Stimulated activated CD8-positive, alpha-beta memory T cell treated with anti-CD3 and anti-CD28 coated beads, Interleukin-7, amount 100 ng/mL, for 48 hours (primary cell): ENCODE measurements around the gene FOXP3.
A peak's percentile ranks its signal among the peaks of the same experiment; 100 is the strongest.

Experiments used
- DNase-seq, 2 donors: peaks; one replicate each; pipeline ENCODE4 v3.0.0-alpha.2; 2020; ENCODE audit warnings: low read depth in 1 of 2; ENCODE audit errors: extremely low read depth in 1 of 2

The FOXP3 gene

GRCh38 chrX:49276671-49277534, 12.4 kb upstream of the FOXP3 start:
- peak in 1 of 2 donors; percentile 42 for DNase-seq

GRCh38 chrX:49276207-49276606, 11.7 kb upstream of the FOXP3 start:
- DNase-seq = no peak

GRCh38 chrX:49273181-49273727, 8.7 kb upstream of the FOXP3 start:
- DNase-seq = peak in 1 of 2 donors; percentile 44

- DNase-seq = no peak
Measured at GRCh38 chrX:49272421-49272820, 7.9 kb upstream of the FOXP3 start.

GRCh38 chrX:49271341-49271740, 6.8 kb upstream of the FOXP3 start:
- no peak for DNase-seq

GRCh38 chrX:49270249-49270921, 5.9 kb upstream of the FOXP3 start:
- DNase-seq = no peak

GRCh38 chrX:49269767-49270248, 5.3 kb upstream of the FOXP3 start, which contains the start of gene PPP1R3F:
Gene PPP1R3F, plus strand, starts transcription at chrX:49269793. Its CDS starts 77 bp downstream, at chrX:49269870.
- peak in 1 of 2 donors; percentile 74 for DNase-seq

GRCh38 chrX:49269010-49269766, 4.7 kb upstream of the FOXP3 start:
- peak; percentile 76 to 94 for DNase-seq

- DNase-seq = no peak
Measured at GRCh38 chrX:49268702-49269009, 4.1 kb upstream of the FOXP3 start.

GRCh38 chrX:49266523-49267445, 2.3 kb upstream of the FOXP3 start:
- DNase-seq = no peak

- DNase-seq = no peak
Measured at GRCh38 chrX:49263631-49264030, 879 bp downstream of the FOXP3 start.

- no peak for DNase-seq
Measured at GRCh38 chrX:49262603-49263002, 1.9 kb downstream of the FOXP3 start.

- DNase-seq = no peak
Measured at GRCh38 chrX:49260221-49260985, 4.1 kb downstream of the FOXP3 start.

- DNase-seq = no peak
Measured at GRCh38 chrX:49258749-49259124, 5.8 kb downstream of the FOXP3 start.

GRCh38 chrX:49257846-49258748, 6.4 kb downstream of the FOXP3 start:
- DNase-seq = no peak

GRCh38 chrX:49257074-49257790, 7.3 kb downstream of the FOXP3 start:
- DNase-seq = no peak

- no peak for DNase-seq
Measured at GRCh38 chrX:49256268-49256995, 8.1 kb downstream of the FOXP3 start.
